ENCODE data around the gene DHX36. TPM values are rescaled to one million over a fixed set of nuclear protein-coding genes. Genes with fewer than 3 reads are reported as not detected.

Gene DHX36
- total RNA-seq, 1 donor from 2014 or later, result 16.8 TPM

GRCh38 chr3:154349223-154349622 lies 24.9 kb upstream of the DHX36 start:
- Histone ChIP-seq H3K4me3 (no peak overlapping the region), H3K9me3 (no peaks in the 10 kb centered on the region), H3K36me3 (no peaks in the 10 kb centered on the region), H3K27ac (no peak overlapping the region), H3K27me3 (no peaks in the 10 kb centered on the region), H3K4me1 (no peaks in the 10 kb centered on the region)
- no peak for DNase-seq (ENCODE audit: low spot score in 2 of 2)
- TF ChIP-seq CTCF (IDR thresholded peaks at IDR 0.05), result no peak
- intact Hi-C loops (cut with DNase I), result no loop called here

- Histone ChIP-seq H3K27me3 (no peaks in the 10 kb centered on the region), H3K36me3 (no peaks in the 10 kb centered on the region), H3K9me3 (no peaks in the 10 kb centered on the region), H3K4me3 (no peak overlapping the region), H3K27ac (no peak overlapping the region), H3K4me1 (no peaks in the 10 kb centered on the region)
- DNase-seq (ENCODE audit: low spot score in 2 of 2), result no peak
- intact Hi-C loops (cut with DNase I), result no loop called here
- no peak for TF ChIP-seq CTCF (IDR thresholded peaks at IDR 0.05)
Measured at GRCh38 chr3:154345422-154346122, 21.3 kb upstream of the DHX36 start.

- Histone ChIP-seq H3K27ac (no peak overlapping the region), H3K27me3 (no peaks in the 10 kb centered on the region), H3K4me1 (no peaks in the 10 kb centered on the region), H3K4me3 (no peak overlapping the region), H3K9me3 (no peaks in the 10 kb centered on the region), H3K36me3 (no peaks in the 10 kb centered on the region)
- no peak for TF ChIP-seq CTCF (IDR thresholded peaks at IDR 0.05)
- intact Hi-C loops (cut with DNase I), result loop anchor here (5.0 kb wide), 2 partner anchors 984 to 1364 kb away; no protein-coding TSS in a partner anchor
- DNase-seq (ENCODE audit: low spot score in 2 of 2), result no peak
Measured at GRCh38 chr3:154338570-154338969, 14.3 kb upstream of the DHX36 start.

GRCh38 chr3:154338008-154338407 lies 13.7 kb upstream of the DHX36 start:
- TF ChIP-seq CTCF (IDR thresholded peaks at IDR 0.05), result no peak

GRCh38 chr3:154334973-154335420 lies 10.7 kb upstream of the DHX36 start:
- Histone ChIP-seq H3K27me3 (no peaks in the 10 kb centered on the region), H3K9me3 (no peaks in the 10 kb centered on the region)
- TF ChIP-seq CTCF (IDR thresholded peaks at IDR 0.05), result peak in 2 of 3 experiments; percentile 52 to 60

More at GRCh38 chr3:154338008-154338407, 13.7 kb upstream of the DHX36 start:
- Histone ChIP-seq H3K4me3 (no peak overlapping the region), H3K9me3 (no peaks in the 10 kb centered on the region), H3K27me3 (no peaks in the 10 kb centered on the region), H3K27ac (no peak overlapping the region), H3K36me3 (no peaks in the 10 kb centered on the region), H3K4me1 (no peaks in the 10 kb centered on the region)
- intact Hi-C loops (cut with DNase I), result loop anchor here (5.0 kb wide), 2 partner anchors 984 to 1364 kb away; no protein-coding TSS in a partner anchor
- DNase-seq (ENCODE audit: low spot score in 2 of 2), result no peak

More at GRCh38 chr3:154334973-154335420, 10.7 kb upstream of the DHX36 start:
- no peaks in the 10 kb centered on the region for H3K4me1 ChIP-seq
- intact Hi-C loops (cut with DNase I), result loop anchor here (5.0 kb wide), 2 partner anchors 987 to 1367 kb away; no protein-coding TSS in a partner anchor
- H3K4me3 ChIP-seq, result no peak overlapping the region
- H3K36me3 ChIP-seq, result no peaks in the 10 kb centered on the region
- DNase-seq (ENCODE audit: low spot score in 2 of 2), result no peak
- H3K27ac ChIP-seq, result no peak overlapping the region
